NCI-H748 (cell line): ENCODE results near the gene CFHR5.
"Not testable (repeated sequence)": the region's sequence is repeated elsewhere in the genome, so short reads cannot be mapped to it uniquely, and the experiment has no call there.

ENCODE experiments used
- DNase-seq: peaks from one replicate; lab custom pipeline; 2025; ENCODE audit not compliant: unreplicated experiment; lab: John Stamatoyannopoulos, UW

CFHR5 gene

GRCh38 chr1:197017558-197018146 is 40.3 kb downstream of the CFHR5 start:
- DNase-seq: no peak

- no peak for DNase-seq
These were observed 44.4 kb downstream of the CFHR5 start for GRCh38 chr1:197021716-197022115.

GRCh38 chr1:197024460-197024859 is 47.1 kb downstream of the CFHR5 start:
- no peak for DNase-seq

GRCh38 chr1:197027359-197027758 is 50.0 kb downstream of the CFHR5 start:
- DNase-seq: no peak

GRCh38 chr1:197029749-197030148 is 52.4 kb downstream of the CFHR5 start:
- no peak for DNase-seq

- DNase-seq: not testable (repeated sequence)
These were observed 57.4 kb downstream of the CFHR5 start for GRCh38 chr1:197034631-197035339.

- no peak for DNase-seq
These were observed 59.5 kb downstream of the CFHR5 start for GRCh38 chr1:197036861-197037260.

GRCh38 chr1:197041486-197042353 is 64.4 kb downstream of the CFHR5 start:
- no peak for DNase-seq

- peak; percentile 67 for DNase-seq
These were observed 65.5 kb downstream of the CFHR5 start for GRCh38 chr1:197042676-197043341.

GRCh38 chr1:197049100-197049499 is 71.7 kb downstream of the CFHR5 start:
- no peak for DNase-seq
